Tongue (tissue), 2 donors: ENCODE results near the gene DDX60. TPM values are rescaled to one million over a fixed set of nuclear protein-coding genes. Genes with fewer than 3 reads are reported as not detected.
"Not testable (repeated sequence)": the region's sequence is repeated elsewhere in the genome, so short reads cannot be mapped to it uniquely, and the experiment has no call there.

Experiments
- DNase-seq: peaks from one replicate; pipeline ENCODE4 v3.0.0-alpha.2; 2015
- total RNA-seq: library from RNA; depleted of rRNA; stranded (reverse); fragments of >200 nt; gene quantifications from one replicate; pipeline ENCODE4 v1.2.3, GENCODE V29; 2014

The DDX60 gene
- total RNA-seq = 14.0 TPM

- peak; percentile 90 for DNase-seq
Observed at GRCh38 chr4:168318266-168318895, at the start of gene DDX60. DDX60 (minus strand) TSS chr4:168318752; CDS start chr4:168311259, 7,493 bp downstream.

DNA sequence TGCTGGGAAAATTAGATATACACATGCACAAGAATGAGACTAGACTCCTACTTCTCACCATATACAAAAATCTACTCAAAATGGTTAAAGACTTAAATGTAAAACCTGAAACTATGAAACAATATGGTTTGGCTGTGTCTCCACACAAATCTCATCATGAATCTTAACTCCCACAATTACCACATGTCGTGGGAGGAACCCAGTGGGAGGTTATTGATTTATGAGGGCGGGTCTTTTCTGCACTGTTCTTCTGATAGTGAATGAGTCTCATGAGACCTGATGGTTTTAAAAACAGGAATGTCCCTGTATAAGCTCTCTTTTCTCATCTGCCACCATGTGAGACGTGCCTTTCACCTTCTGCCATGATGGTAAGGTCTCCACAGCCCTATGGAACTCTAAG is 48.5 kb upstream of the DDX60 start:
- no peak for DNase-seq

DNA sequence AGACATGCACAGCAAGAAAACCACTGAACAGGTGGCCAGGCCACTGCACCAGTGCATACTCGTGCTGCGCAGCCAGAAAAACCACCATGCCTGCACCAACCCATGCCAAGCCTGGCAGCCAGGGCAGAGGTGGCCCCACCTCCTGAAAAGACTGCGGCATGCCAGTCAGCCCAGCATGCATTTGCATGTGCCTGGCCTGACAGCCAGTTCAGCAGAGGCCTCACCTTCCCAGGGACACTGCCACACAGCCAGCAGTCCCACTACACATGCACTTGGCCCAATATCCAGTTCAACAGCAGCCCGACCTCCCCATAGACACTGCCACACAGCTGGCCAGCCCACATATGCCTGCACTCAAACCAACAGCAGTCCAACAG is 43.5 kb upstream of the DDX60 start:
- DNase-seq = no peak

GRCh38 chr4:168361365-168362024 is 42.9 kb upstream of the DDX60 start:
- no peak for DNase-seq

DNA sequence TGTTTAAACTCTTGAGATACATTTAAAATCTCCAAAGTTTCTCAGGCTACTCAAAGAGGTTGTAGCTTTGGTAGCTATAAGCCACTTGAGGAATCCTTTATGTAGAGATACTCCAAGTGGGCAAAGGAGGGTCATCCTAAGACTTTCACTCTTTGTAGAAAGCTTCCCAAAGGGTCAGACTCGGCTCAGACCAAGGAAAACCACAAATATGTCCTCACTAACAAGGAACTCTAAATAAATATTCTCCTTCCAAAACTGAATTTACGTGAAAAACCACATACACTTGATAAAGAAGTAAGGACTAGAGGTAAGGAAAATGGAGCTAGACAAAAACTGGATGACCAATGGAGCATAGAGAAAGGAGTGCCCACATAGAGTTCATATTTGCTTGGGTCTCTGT is 41.7 kb upstream of the DDX60 start:
- DNase-seq = no peak

DNA sequence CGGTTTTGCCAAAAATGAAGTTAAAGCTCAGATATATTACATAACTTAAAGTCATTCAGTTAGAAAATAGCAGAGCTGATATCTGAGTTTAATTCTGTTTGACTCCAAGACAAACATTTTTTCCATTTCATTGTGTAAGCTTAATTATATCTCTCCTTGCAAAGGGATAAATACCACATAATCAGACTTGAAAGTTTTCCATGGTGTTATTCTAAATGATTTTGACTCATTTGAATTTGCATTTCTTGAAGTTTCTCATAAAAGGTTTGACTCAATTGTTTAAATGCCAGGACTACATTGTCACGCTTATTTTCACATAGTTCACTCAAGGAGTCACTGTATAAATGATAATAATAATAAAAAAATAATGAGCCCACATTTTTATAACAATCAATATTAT is 39.4 kb upstream of the DDX60 start:
- DNase-seq = no peak

- DNase-seq = no peak
Observed at GRCh38 chr4:168353746-168354145, 35.2 kb upstream of the DDX60 start.

DNA sequence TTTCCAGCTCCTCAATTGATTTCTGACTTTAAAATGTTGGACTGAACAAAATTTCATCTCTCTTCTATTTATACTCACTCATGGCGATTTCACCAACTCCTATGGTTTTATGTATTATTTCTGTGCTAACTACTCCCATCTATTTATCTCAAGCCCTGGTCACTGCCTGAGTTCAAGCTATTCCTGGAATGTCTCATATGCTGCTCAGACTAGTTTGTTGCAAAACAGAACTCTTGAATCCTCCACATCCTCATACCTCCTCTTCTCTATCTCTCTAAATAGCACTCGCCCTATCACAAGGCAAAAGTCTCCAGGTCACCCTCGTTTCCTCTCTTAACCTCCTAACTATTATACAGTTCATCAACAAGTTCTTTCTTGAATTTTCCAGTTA is 19.0 kb upstream of the DDX60 start:
- DNase-seq = no peak

- DNase-seq = no peak
Observed at GRCh38 chr4:168336837-168337549, 18.4 kb upstream of the DDX60 start.

GRCh38 chr4:168335621-168336020 is 17.1 kb upstream of the DDX60 start:
- peak; percentile 70 for DNase-seq

- DNase-seq = no peak
Observed at GRCh38 chr4:168334053-168334452, 15.5 kb upstream of the DDX60 start.

GRCh38 chr4:168330575-168330974 is 12.0 kb upstream of the DDX60 start:
- not testable (repeated sequence) for DNase-seq

DNA sequence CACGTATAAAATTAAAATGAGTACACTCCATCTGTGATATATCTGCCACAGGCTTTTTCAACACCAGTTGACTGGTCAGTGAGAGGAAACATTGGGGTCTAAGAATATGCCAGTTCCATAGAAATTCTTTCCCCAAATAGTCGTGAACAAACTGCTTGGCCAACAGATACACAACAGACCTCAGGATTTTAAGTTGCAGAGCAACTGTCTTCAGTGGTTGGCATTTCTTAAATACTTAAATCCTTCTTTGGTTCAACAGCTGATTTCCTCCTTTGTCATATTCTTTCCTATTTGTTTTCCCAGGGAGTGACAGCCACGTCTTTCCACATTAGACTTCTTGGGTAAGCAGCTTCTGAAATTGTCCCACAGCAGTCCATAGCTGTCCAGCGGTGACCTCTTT is 7.0 kb upstream of the DDX60 start:
- DNase-seq = no peak

DNA sequence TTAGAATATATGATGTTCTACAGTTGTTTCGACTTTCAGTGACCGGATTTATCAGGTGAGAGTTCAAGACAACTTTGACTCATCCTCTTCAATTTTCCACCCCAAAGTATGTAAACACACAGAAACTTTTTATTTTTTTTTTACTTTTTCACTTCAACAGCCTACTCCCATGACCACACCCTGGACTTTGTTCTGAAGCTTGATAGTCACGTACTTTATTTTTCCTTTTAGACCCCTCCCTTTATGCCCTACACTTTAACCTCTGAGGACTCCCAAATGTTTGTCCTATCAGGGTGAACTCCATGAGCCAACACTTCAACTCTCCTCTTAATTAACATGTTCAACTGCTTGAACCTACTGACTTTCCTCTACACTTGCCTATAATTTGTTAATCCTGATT is 2.5 kb upstream of the DDX60 start:
- no peak for DNase-seq

GRCh38 chr4:168319486-168320019 is 1.0 kb upstream of the DDX60 start:
- DNase-seq = no peak

GRCh38 chr4:168317621-168318020 is 931 bp downstream of the DDX60 start:
- DNase-seq = no peak

- peak; percentile 21 for DNase-seq
Observed at GRCh38 chr4:168309781-168310180, 8.8 kb downstream of the DDX60 start.

- DNase-seq = no peak
Observed at GRCh38 chr4:168308912-168309311, 9.6 kb downstream of the DDX60 start.

- DNase-seq = no peak
Observed at GRCh38 chr4:168306476-168306875, 12.1 kb downstream of the DDX60 start.

- no peak for DNase-seq
Observed at GRCh38 chr4:168304744-168305459, 13.7 kb downstream of the DDX60 start.

DNA sequence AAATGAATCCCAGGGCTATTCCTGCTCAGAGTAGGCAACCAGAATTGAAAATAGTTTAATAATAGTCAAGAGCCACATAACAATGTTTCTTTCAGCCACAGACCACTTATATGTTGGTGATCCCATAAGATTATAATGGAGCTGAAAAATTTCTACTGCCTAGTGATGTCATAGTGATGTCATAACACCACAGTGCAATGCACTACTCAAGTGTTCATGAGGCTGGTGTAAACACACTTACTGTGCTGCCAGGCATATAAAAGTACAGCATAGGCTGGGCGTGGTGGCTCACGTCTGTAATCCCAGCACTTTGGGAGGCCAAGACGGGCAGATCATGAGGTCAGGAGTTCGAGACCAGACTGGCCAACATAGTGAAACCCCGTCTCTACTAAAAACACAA is 15.1 kb downstream of the DDX60 start:
- DNase-seq = not testable (repeated sequence)

DNA sequence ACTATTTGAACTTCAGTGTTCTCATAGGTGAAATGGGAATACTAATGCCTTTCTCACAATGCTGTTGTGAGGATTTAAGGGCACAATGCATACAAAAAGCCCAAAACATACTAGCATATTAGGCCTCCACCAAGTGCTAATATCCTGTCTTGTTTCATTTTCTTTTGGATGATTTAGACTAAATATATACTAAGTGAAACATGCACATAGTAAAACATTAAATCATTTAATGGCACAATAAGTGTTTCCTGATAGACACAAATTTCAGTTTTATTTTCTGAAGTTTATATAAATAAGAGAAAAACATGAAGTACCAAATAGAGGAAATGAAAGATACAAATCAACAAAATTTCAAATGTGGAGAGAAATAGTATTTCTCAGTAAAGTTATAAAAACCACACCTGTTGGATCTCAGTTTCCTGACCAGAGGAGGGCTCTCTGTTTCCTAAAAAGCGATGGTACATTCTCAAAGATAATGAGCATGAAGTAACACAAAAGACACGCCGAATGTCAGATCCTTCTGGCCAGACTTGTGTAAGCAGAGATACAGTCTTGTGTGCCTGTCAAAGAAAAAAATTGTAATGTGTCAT is 25.1 kb downstream of the DDX60 start:
- DNase-seq = no peak
